GM18870 (cell line): ENCODE measurements around the gene COL23A1.
"Not testable (repeated sequence)": the region's sequence is repeated elsewhere in the genome, so short reads cannot be mapped to it uniquely, and the experiment has no call there.

Source experiments
- ATAC-seq: cut with Tn5 transposase; IDR thresholded peaks from one replicate; pipeline ENCODE4 v1.9.1; 2021; ENCODE audit warnings: moderate library complexity; ENCODE audit not compliant: unreplicated experiment

The COL23A1 gene

DNA sequence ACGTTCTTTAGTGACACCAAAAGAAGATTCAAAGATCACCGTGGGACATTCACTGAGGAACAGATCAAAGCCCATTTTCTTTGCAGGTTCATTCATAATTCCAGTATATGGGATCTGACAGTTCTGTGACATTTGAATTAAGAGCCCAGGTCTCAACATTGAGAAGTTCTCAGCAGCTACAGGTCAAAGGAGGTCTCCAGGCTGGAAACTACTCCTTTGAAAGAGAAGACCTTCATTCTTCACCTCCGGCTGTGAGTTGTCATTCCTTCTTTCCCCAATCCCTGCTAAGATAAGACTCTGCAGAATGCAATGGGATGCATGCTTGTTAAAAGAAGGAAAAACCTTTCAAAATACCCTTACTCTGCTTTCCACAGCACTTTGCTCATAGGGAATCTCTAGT is 79.0 kb downstream of the COL23A1 start:
- ATAC-seq: no peak

DNA sequence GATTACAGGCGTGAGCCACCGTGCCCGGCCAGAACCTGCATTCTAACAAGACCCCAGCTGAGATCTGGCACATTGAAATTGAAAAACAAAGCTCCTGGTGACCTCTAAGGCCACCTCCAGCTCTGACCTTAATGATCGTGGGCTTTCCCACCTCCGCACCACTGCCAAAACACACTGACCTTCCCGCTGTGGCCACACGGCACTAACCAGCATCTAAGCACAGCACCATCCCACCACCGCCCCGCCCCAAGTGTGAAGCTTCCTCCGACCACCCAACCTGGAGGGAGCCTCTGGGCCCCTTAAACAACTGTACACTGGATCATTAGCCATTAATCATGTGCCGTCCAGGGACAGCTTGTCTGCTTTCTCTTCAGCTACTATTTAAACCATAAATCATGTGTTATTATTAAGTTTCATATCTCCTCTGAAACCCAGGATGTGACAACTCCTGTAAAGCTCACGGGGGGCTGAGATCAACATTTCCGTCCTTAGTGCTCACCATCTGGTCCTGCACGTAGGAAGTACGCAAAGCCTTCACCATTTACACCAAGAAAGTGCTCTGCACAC is 80.6 kb downstream of the COL23A1 start:
- no peak for ATAC-seq

DNA sequence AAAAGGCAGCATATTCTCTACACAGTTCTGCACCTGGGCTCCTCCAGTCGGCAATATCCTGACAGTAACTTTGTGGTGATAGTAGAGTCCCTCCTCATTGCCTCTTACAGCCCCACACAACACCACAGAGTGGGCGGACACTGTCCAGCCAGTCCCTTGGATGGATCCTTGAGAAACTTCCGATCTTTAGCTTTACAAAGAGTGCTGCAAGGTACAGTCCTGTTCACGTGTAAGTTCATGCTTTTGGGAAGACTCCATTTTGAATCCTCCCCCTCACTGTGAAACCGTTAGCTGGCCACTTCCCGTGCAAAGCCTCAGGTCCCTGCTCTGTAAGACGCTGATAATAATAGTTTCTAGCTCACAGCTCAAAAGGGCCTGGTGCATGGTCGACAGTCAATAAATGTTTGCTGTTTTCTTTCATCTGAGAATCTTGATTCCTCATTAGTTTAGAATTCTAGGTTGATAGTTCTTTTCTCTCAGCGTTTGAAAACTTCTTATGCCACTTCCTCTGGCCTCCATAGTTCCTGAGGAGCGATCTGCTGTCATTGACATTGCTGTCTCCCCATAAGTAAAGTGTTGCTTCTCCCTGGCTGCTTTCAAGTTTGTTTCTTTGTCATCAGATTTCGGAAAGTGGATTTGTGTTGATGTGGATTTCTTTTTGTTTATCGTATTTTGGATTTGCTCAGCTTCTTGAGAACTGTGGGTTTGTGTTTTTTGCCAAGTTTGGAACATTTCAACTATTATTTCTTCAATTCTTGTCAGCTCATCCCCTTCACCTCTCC is 82.9 kb downstream of the COL23A1 start:
- ATAC-seq: no peak

DNA sequence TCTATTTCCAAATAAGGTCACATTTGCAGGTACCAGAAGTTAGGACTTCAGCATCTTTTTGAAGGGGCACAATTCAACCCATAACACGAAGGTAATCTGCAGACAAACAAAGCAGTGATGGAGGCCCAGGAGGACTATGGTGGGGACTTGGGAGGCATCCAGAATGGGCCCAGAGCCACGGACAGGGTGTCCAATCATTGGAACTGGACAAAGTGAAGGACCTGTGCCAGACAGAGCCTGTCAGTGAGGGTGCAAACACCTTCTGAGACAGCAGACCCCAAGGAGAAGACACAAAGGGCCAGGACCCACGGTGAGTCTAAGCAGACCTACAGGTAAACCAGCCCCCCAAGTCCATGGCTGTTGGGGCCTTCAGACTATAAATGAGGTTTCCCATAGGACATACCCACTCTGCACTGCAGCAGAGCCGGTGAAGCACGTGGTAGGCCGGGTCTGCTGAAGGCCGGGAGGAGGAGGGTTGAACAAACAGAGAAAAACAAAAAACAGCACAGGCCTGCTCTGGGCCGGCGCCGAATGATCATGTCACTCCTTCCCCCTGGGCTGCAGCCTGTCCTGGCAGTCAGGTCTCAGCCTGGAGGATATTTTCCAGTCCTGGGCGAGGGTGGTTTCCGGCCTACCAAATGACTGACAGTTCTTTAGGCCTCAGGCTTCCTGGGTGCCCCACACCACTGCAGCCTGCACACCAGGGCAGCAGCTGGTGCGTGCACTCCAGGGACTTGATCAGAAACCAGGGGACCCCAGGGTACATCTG is 84.4 kb downstream of the COL23A1 start:
- ATAC-seq: no peak

DNA sequence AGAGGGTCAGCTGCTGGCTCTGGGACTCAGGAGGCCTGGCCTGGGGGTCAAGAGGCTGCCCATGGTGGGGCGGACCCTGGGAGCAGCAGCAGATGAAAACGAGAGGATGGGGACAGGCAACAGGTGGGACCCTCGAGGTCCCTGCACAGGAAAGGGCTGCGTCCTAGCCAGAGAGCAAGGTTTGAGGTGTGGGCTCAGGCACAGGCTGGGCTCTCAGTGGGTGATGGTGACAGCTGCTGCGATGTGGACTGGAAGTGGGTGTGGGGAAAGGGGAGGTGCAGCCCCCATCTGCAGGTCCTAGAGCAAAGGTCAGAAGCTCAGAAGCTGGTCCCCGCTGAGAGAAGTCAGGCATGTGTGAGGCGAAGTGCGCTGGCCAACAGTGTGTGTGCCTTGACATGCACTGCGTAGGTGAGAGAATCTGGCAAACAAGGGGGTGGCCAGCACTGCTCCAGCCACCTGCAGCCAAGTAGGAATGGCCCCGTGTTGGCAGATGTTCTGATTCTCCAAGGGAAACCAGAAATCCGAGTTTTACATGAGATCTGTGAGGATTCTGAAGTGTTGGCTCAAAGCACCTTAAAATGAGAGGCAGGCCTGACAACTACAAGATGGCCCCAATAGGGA is 85.7 kb downstream of the COL23A1 start:
- no peak for ATAC-seq

DNA sequence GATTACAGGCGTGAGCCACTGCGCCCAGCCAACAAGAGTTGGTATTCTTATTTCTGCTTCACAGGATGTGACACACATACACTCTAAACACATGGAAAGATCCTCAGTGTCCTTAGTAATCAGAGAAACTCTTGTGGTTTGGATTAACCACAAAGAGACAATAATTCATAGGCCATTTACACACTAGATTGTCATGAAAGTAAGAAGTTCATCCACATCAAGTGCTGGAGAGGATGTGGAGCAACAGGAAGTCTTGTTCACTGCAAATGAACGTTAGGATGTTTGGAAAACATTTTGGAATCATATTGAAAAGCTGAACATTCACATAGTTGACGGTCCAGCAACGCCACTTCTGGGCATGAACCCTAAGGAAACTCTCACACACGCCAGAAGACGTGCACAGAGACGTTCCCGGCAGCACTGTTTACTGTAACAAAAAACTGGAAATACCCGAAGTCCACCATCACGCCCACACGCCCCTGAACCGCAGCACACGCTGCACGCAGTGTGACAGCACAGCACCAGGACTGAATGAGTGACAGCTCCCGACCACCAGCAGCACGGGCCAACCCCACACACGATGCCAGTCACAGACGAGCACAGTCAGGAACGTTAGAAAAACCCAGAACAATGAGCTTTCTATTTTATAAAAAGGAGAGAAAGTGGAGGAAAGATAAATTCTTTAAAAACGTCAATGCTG is 87.6 kb downstream of the COL23A1 start:
- no peak for ATAC-seq

DNA sequence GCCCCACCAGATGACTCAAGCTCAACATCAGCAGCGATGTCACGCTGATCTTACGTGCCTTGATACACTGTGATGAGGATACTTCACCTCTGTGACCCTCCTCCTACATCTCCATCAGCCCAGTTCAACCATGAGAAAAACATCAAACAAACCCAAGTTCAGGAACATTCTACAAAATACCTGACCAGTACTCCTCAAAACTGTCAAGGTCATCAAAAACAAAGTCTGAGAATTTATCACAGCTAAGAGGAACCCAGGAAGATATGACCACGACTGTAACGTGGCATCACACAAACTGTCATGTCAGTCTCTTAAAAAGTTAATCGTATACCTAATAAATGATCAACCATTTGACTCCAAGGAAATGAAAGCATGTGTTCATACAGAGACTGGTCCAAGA is 90.8 kb downstream of the COL23A1 start:
- ATAC-seq: no peak

DNA sequence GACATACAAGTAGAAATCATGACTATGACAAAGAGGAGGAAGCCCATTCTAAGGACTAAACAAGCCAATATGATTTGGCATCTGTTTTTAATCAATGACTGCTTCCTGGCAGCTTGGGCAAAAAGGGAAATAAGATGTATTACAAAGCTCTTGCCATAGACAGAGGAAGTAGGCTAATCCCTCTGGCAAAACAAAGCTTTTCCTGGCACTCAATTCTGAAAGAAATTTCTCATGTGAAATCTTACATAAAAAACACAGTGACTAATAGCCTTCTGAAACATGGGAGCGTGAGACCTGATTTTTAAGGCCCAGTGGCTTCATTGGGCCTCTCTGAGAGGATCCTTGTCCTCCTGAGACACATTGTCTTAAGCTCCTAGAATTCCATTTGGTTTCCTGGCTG is 93.6 kb downstream of the COL23A1 start:
- ATAC-seq: no peak

DNA sequence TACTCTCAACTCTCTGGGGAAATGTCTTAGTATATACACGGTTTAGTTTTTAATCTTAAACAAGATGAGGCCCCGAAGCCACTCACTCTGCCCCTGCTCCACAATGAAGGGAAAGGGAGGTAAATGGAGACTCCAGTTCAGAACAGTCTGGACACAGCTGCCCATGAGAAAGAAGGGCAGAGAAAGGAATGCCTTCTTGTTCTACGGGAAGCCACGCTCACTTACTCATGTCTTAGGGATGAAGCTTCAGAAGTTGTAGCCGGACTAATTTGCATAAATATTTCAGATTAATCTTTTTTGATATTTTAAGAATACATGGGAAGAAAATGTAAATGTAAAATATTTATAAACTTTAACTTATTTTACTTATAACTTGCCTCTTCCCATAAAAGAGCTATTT is 94.0 kb downstream of the COL23A1 start:
- ATAC-seq: no peak

DNA sequence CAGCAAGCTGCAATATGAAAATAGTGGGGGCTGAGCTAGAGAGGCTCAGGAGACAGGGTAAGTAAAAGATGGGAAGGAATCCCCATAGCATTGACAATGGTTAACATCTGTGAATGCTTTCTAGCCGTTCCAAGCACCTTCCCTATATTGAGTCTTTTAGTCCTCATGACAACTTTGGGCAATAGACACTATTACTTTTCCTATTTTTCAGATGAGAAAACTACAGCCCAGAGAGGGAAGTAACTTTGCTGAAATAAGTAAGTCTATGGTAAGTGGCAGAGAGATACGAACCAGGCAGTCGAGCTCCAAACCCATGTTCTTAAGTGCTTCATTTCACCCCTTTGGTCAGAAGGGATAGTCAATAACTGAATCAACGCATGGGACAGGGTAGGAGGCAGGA is 94.5 kb downstream of the COL23A1 start:
- ATAC-seq: no peak

DNA sequence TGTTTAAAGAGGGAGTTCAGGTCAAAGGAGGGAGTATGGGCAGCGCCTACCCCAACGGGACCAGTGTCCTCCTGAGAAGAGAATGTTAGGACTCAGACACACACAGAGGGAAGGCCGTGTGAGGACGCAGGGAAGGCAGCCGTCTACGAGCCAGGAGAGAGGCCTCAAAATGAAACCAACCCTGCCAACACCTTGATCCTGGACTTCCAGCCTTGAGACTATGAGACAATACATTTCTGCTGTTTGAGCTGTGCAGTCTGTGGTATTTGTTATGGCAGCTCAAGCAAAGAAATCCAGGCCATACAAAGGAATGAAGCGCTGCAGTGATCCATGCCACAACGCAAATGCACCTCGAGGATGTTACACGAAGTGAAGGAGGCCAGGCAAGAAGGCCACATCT is 97.9 kb downstream of the COL23A1 start:
- ATAC-seq: no peak

DNA sequence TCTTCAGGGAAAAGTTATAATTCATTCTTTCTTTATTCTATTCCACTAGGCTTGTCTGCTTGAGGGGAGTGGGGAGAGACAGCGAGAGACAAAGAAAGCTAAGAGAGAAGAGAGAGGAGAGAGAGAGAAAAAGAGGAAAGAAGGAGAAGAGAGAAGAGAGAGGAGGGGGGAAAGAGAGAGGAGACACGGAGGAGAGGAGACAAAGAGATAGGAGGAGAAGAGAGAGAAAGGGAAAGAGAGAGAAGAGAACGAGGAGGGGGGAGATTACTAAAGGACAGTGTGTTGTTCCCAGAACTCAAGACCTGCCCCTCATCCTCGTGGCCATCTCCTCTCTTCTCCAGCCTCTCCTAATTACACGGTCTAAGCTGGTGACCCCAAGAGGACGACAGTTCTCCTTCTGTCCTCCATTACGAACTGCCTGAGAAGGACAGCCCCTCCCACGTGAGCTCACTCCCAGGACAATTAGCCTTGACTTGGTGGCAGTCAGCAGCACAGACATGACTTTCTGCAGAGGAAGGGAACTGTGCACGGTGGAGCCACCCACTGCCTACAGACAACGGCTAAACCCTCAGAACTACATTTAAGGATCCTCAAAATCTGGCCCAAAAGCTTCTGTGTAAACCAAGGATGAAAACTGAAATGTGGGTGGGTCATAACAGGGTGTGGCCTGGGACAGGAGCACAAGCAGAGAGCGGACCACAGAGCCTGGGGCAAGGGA is 99.1 kb downstream of the COL23A1 start:
- no peak for ATAC-seq

DNA sequence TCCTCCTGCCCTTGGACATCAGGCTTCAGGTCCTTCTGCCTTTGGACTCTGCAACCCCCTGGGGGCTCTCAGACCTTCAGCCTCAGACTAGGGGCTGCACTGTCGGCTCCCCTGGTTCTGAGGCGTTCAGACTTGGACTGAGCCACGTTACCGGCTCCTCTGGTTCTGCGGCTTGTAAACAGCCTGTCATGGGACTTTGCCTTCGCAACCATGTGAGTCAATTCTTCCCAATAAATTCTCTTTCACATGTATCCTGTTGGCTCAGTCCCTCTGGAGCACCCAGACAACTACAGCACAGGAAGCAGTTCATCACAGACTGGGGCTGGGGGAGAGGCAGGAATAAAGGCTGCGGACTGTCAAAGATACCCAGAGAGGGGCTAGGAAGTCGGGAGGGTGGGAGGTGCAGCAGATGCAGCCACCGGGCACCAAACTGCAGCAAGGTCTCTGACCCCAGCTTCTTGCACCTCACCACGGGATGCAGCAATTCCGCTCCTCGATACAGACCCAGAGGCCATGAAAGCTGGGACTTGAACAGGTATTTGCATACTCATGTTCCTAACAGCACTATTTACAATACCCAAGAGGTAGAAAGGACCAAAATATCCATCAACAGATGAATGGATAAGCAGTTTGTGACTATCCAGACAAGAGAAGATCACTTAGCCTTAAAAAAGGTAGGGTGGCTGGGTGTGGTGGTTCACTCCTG is 100.8 kb downstream of the COL23A1 start:
- no peak for ATAC-seq

DNA sequence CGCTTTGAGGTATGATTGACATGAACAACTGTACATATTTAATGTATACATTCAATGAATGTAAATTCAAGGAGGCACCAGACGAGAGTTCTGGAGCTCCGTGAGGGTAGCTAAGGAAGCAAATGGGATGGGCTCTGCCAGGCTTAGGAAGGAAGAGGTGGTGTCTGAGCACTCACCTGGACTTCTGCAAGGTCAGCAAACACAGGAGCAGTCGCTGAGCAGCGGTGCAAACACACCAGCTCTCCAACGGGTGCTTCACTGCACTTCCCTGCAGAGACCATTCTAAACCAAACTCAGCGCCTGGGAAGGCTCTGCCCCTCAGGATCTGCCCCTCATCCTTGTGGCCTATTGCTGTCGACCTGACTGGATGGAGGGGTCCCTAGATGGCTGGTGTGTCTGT is 101.5 kb downstream of the COL23A1 start:
- ATAC-seq: no peak

DNA sequence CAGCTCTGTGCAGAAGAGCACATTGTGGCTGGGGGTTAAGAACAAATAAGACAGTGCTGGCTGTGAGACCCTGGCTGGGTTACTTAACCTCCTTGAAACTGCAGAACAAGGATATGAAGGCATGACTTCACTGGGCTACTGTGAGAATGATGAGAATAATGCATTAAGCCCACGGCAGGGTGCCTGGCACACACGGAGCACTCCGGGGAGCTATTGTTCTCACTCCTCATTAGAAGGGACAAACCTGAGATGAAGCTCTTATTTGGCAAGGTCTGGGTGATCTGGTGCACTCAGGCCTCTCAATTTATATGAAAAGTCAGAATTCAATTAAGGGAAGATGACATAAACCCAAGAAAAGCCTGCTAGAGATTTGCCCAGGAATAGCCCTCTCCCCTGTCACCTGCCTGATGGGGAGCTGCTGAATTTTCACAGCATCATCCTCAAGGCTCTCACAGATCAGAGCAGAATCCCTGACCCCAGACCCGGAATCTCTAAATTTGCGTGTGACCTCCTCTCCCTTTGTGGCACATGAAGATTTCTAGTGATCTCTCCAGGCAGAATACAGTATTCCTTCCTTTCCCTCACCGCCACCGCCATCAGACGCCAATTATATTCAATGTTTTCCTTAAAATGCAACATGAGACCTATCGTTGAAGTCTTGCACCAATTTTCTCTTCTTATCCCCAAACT is 102.1 kb downstream of the COL23A1 start:
- ATAC-seq: no peak

DNA sequence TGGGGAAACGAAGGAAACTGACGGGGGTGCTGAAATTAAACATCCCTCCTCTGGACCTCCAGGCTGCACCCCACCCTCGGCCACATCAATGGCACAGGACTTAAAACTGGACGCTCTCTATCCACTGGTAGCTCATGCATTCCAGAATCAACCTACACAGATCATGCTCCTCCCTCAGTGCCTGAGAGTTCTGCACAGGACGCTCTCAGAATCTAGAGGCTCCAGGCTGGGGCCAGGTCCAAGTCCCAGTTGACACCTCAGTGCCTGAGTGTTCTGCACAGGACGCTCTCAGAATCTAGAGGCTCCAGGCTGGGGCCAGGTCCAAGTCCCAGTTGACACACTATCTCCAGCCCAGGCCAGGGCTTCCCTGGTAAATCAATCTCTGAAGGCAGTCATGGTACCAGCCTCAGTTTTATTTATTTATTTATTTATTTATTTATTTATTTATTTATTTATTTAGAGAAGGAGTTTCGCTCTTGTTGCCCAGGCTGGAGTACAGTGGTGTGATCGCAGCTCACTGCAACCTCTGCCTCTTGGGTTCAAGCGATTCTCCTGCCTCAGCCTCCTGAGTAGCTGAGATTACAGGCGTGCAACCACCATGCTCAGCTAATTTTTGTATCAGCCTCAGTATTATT is 103.2 kb downstream of the COL23A1 start:
- not testable (repeated sequence) for ATAC-seq

DNA sequence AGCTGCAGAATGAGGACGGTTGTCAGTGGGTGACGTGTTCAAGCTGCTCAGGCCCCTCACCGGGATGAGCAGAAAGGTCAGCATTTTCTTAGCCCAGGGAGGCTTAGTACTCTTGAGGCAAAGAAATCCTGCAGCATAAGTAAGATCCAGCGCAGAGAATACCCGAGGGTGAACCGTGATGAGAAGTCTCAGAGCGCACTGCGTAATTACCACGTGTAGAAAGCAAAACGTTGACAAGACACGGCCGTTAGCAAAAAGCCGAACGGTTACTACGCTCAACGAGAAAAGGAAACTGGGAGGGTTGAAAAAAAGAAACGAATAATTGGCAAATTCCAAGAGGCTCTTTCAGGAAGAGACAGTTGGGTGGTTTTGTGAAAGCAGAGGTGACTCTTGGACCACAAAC is 104.0 kb downstream of the COL23A1 start:
- ATAC-seq: no peak

DNA sequence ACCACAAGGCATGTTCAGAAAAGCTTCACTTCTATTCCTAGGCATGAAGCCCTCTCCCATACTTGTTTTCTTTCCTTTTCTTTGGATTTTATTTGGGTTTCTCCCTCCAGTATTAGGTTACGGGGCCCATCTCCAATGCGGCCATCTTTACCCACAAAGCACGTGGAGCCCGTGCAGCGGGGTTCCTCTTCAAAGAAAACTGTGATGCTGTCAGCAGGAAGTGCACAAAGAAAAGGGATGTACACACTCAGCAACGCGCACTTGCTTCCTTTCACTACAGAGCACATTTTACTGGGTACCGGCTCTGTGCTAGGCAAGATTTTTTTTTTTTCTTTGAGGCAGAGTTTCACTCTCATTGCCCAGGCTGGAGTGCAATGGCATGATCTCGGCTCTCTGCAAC is 106.6 kb downstream of the COL23A1 start:
- no peak for ATAC-seq

DNA sequence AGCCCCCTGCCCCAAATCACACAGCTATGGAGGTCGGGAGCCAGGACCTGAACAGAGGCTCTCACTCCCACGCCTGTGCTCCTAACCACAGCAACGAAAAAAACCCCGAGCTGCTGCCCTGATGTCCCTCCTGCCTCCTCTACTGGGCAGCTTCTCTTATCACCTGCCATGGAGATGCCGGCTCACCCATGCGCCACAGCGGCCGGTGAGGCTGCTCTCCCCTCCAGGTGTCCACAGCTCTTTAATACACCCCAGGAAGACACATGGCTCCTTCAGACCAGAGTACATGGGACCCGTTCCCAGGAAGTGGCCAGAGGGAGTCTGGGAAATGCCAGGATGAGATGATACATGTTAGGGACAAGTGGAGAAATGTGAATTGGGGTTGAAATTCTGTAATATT is 110.9 kb downstream of the COL23A1 start:
- no peak for ATAC-seq
